K562 (cell line): ENCODE data around the gene PLXNA2. TPM values are rescaled to one million over a fixed set of nuclear protein-coding genes. Genes with fewer than 3 reads are reported as not detected.

Experiments used
- ATAC-seq: fragments of 200-7000 bp; cut with Tn5 transposase; 3 replicates; pipeline ENCODE4 v1.9.1; 2020; ENCODE audit warnings: moderate library complexity
- BruUV-seq: library from RNA; stranded (reverse); fragments of 400-500 nt; replicated peaks from 2 replicates; lab custom pipeline; 2021; lab: Mats Ljungman, UMichigan
- CTCF ChIA-PET: fragments of 300-600 bp; formaldehyde crosslinking; extraction: SDS; loops from one replicate; lab custom pipeline; 2021; ENCODE audit warnings: low intra/inter-chr PET ratio; lab: Yijun Ruan, JAX
- POLR2A ChIA-PET: fragments of 300-600, 350-650 bp; sonication (Branson Sonifier 250); formaldehyde crosslinking; extraction: SDS; loops from one replicate; lab custom pipeline; 2021; ENCODE audit warnings: antibody characterized with exemption, inconsistent platforms; lab: Yijun Ruan, JAX
- DNase-seq, 4 experiments: peaks; one replicate each; pipeline versions ENCODE4 v3.0.0 to v3.0.0-alpha.2; 2011 to 2018; ENCODE audit warnings: low spot score in 3 of 4, mixed read lengths in 3 of 4; ENCODE audit errors: extremely low read depth in 1 of 4
- FAIRE-seq: peaks from 2 replicates; lab custom pipeline; 2011; peaks lifted over from hg19 to GRCh38; lab: Jason Lieb, UNC
- H2AFZ ChIP-seq: 2 replicates; pipeline ENCODE4 v1.6.0; 2011; ENCODE audit warnings: low read depth, low read length, control low read depth, inconsistent platforms
- H3K27ac ChIP-seq: fragments of 200-600 bp; 3 replicates; pipeline ENCODE4 v1.8.0; 2011; ENCODE audit warnings: low read depth, mild to moderate bottlenecking, control low read depth, inconsistent platforms, low read length, moderate library complexity, mixed read lengths; ENCODE audit errors: extremely low read depth
- H3K27me3 ChIP-seq, 2 experiments: fragments of 300-600 bp in 1 of 2; 2 replicates in 1 of 2; 3 replicates in 1 of 2; pipeline versions ENCODE4 v1.6.0 to v1.8.0; 2011; ENCODE audit warnings: inconsistent platforms in 2 of 2, low read length in 2 of 2, mild to moderate bottlenecking in 1 of 2, mixed read lengths in 1 of 2, moderate library complexity in 1 of 2; ENCODE audit not compliant: control insufficient read depth in 2 of 2, insufficient read depth in 2 of 2
- H3K36me3 ChIP-seq: fragments of 300-600 bp; 3 replicates; pipeline ENCODE4 v1.8.0; 2011; ENCODE audit warnings: mild to moderate bottlenecking, low read length, inconsistent platforms; ENCODE audit not compliant: control insufficient read depth, insufficient read depth
- H3K4me1 ChIP-seq, 2 experiments: fragments of 200-600 bp in 1 of 2; replicated peaks in 1 of 2; 2 replicates in 1 of 2; 3 replicates in 1 of 2; pipeline versions ENCODE4 v1.5.1 to v1.8.0; 2011; ENCODE audit warnings: inconsistent platforms in 2 of 2, low read length in 2 of 2, mild to moderate bottlenecking in 1 of 2, mixed read lengths in 1 of 2, moderate library complexity in 1 of 2; ENCODE audit not compliant: control insufficient read depth in 2 of 2, insufficient read depth in 2 of 2
- H3K4me2 ChIP-seq: 2 replicates; pipeline ENCODE4 v1.6.1; 2011; ENCODE audit warnings: low read length, control low read depth, inconsistent platforms, mixed read lengths; ENCODE audit not compliant: insufficient read depth
- H3K4me3 ChIP-seq: fragments of 200-600 bp; sonication (generic), shearing (Covaris generic); 2 replicates; pipeline ENCODE4 v1.5.1; 2016; ENCODE audit warnings: control low read depth, inconsistent platforms
- H3K79me2 ChIP-seq: fragments of 200-600 bp; 3 replicates; pipeline ENCODE4 v1.8.0; 2011; ENCODE audit warnings: low read length, inconsistent platforms; ENCODE audit not compliant: control insufficient read depth, insufficient read depth
- H3K9ac ChIP-seq, 2 experiments: 2 replicates each; pipeline versions ENCODE4 v1.6.0 to v1.6.1; 2011; ENCODE audit warnings: low read depth in 2 of 2, low read length in 2 of 2, control low read depth in 1 of 2, inconsistent platforms in 1 of 2, mild to moderate bottlenecking in 1 of 2, mixed read lengths in 1 of 2; ENCODE audit not compliant: insufficient read depth in 1 of 2
- H3K9me1 ChIP-seq: one replicate; pipeline ENCODE4 v1.6.0; 2011; ENCODE audit warnings: inconsistent platforms, mild to moderate bottlenecking, low read length, moderate library complexity; ENCODE audit not compliant: control insufficient read depth, insufficient read depth
- H3K9me3 ChIP-seq: replicated peaks from 2 replicates; pipeline ENCODE4 v1.5.1; 2011; ENCODE audit warnings: low read depth, low read length, inconsistent platforms; ENCODE audit not compliant: control insufficient read depth, insufficient read depth
- H4K20me1 ChIP-seq: replicated peaks from 2 replicates; pipeline ENCODE4 v1.6.1; 2011; ENCODE audit warnings: low read length, inconsistent platforms, mixed read lengths; ENCODE audit not compliant: control insufficient read depth, insufficient read depth
- PHB ChIP-seq: fragments of 250-450 bp; sonication (Bioruptor Pico); IDR thresholded peaks from 2 replicates; pipeline ENCODE4 v1.5.0; 2021
- RUNX1 ChIP-seq: sonication (generic); IDR thresholded peaks from 2 replicates; pipeline ENCODE4 v1.6.1; 2016; ENCODE audit warnings: antibody characterized with exemption, low read depth
- WGBS: fragments of 100-300 bp; shearing (Covaris generic); methylation state at CpG from one replicate; pipeline ENCODE4 v1.1.6; 2016; ENCODE audit warnings: low coverage, mixed read lengths; ENCODE audit not compliant: insufficient coverage; ENCODE audit errors: missing lambda C conversion rate; 5-methylcytosine and 5-hydroxymethylcytosine counted together
- in situ Hi-C: fragments of 300-500 bp; cut with MboI; formaldehyde crosslinking; loops from 4 replicates; pipeline ENCODE4 v1.15.0; 2018; ENCODE audit warnings: inconsistent platforms, mixed read lengths
- intact Hi-C: fragments of 100-400 bp; cut with micrococcal nuclease; formaldehyde crosslinking; loops from 2 replicates; pipeline ENCODE4 v1.14.2; 2022
- polyA plus RNA-seq, 8 experiments: library from polyadenylated mRNA; depleted of rRNA in 4 of 8; stranded (reverse) in 5 of 8; unstranded in 3 of 8; fragments of >200 nt; fragmentation: Nextera tagmentation in 2 of 8; fragmentation: Illumina TruSeq in 1 of 8; extraction: Ambion mirVana in 2 of 8; extraction: Trizol in 1 of 8; gene quantifications; 2 replicates each; pipeline versions ENCODE4 v1.2.1 to v1.2.3, GENCODE V29; 2011 to 2014; ENCODE audit warnings: inconsistent platforms in 1 of 8, missing spikeins in 1 of 8
- total RNA-seq, 7 experiments: library from RNA; depleted of rRNA in 6 of 7; stranded (reverse); fragments of >200 nt in 6 of 7; fragmentation: Illumina TruSeq in 2 of 7; extraction: Trizol in 2 of 7; gene quantifications; 2 replicates each; pipeline versions ENCODE4 v1.2.1 to v1.2.3, GENCODE V29; 2011 to 2021; ENCODE audit warnings: low replicate concordance in 1 of 7
- TF ChIP-seq, protein P1 (sequence below): fragments of 450-650 bp; IDR thresholded peaks from 2 replicates; pipeline ENCODE4 v1.6.1; 2016

The PLXNA2 gene
- total and polyA plus RNA-seq, 9 of the 15 experiments (the other 6 are each of a cell fraction or from before 2014, with no cell fraction given): 0.01 to 1.3 (median 0.32) TPM

GRCh38 chr1:208090388-208091301 is 153.5 kb downstream of the PLXNA2 start:
- DNase-seq (no peak), ATAC-seq (no peak), FAIRE-seq (no peak)
- no peaks in the 10 kb centered on the region for H3K9me3 ChIP-seq
- intact Hi-C loops: no loop called here
- H3K79me2 ChIP-seq: no peaks in the 10 kb centered on the region
- TF ChIP-seq RUNX1: no peak
- TF ChIP-seq, protein P1, sequence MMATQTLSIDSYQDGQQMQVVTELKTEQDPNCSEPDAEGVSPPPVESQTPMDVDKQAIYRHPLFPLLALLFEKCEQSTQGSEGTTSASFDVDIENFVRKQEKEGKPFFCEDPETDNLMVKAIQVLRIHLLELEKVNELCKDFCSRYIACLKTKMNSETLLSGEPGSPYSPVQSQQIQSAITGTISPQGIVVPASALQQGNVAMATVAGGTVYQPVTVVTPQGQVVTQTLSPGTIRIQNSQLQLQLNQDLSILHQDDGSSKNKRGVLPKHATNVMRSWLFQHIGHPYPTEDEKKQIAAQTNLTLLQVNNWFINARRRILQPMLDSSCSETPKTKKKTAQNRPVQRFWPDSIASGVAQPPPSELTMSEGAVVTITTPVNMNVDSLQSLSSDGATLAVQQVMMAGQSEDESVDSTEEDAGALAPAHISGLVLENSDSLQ: peak; percentile 30; the same call in 1 of the 2 replicates
- no peak for TF ChIP-seq PHB (CRISPR knock-in tag)
- H3K27ac ChIP-seq: no peak overlapping the region
- no peaks in the 10 kb centered on the region for H3K4me1 ChIP-seq
- H3K36me3 ChIP-seq: no peaks in the 10 kb centered on the region
- ChIA-PET CTCF (no interaction called here), POLR2A (interaction anchor here (0.7 to 1.0 kb wide), 2 partner anchors 10 to 37 kb away, joined by 3 read pairs; no protein-coding TSS in a partner anchor)
- peaks cover 14 to 33% of the 10 kb centered on the region in 2 experiments for H3K27me3 ChIP-seq
- no peak overlapping the region for H3K4me3 ChIP-seq
- H3K4me2 ChIP-seq: no peak overlapping the region
- BruUV-seq: no TSS peak
- WGBS: under 1% methylated on average over 9 of the region's 9 CpGs
- no peak overlapping the region for H3K9ac ChIP-seq
- in situ Hi-C loops: no loop called here
- no peaks in the 10 kb centered on the region for H4K20me1 ChIP-seq
- no peaks in the 10 kb centered on the region for H3K9me1 ChIP-seq
- no peak overlapping the region for H2AFZ ChIP-seq
